GM18511 (cell line): Measurements from ENCODE around the gene SPRR1A.

Source experiments
- ATAC-seq: cut with Tn5 transposase; IDR thresholded peaks from one replicate; pipeline ENCODE4 v1.9.1; 2021; ENCODE audit warnings: mild to moderate bottlenecking, moderate library complexity; ENCODE audit not compliant: unreplicated experiment

Gene SPRR1A

GRCh38 chr1:153025797-153026196 lies 41.9 kb downstream of the SPRR1A start:
- ATAC-seq, result no peak

- ATAC-seq, result no peak
These were observed 44.9 kb downstream of the SPRR1A start for GRCh38 chr1:153028766-153029165.

GRCh38 chr1:153030895-153031294 lies 47.0 kb downstream of the SPRR1A start, which contains the start of gene SPRR1B:
Gene SPRR1B (plus strand): TSS chr1:153031203. CDS start chr1:153032346, 1,143 bp downstream.
- ATAC-seq, result no peak

- no peak for ATAC-seq
These were observed 48.2 kb downstream of the SPRR1A start for GRCh38 chr1:153032073-153032472.

- no peak for ATAC-seq
These were observed 48.9 kb downstream of the SPRR1A start for GRCh38 chr1:153032677-153033308.

- no peak for ATAC-seq
These were observed 51.3 kb downstream of the SPRR1A start for GRCh38 chr1:153035211-153035610.
